Neural progenitor cell (in vitro differentiated cells): Measurements from ENCODE around the gene HP. TPM values are rescaled to one million over a fixed set of nuclear protein-coding genes. Genes with fewer than 3 reads are reported as not detected.

ENCODE experiments used
- DNase-seq: peaks from one replicate; pipeline ENCODE4 v3.0.0-alpha.2; 2016; ENCODE audit warnings: low spot score
- H2AFZ ChIP-seq: fragments of 200-600 bp; sonication (generic); replicated peaks from 2 replicates; pipeline ENCODE4 v1.6.1; 2016; ENCODE audit warnings: antibody characterized with exemption
- H3F3A ChIP-seq: fragments of 200-600 bp; sonication (generic); 2 replicates; pipeline ENCODE4 v1.6.1; 2016; ENCODE audit warnings: antibody characterized with exemption, low read depth
- H3K27ac ChIP-seq: fragments of 200-600 bp; sonication (generic); 2 replicates; pipeline ENCODE4 v1.5.1; 2016; ENCODE audit warnings: mild to moderate bottlenecking
- H3K27me3 ChIP-seq: fragments of 200-600 bp; sonication (generic); 2 replicates; pipeline ENCODE4 v1.6.1; 2016; ENCODE audit warnings: mild to moderate bottlenecking, moderate library complexity
- H3K36me3 ChIP-seq: fragments of 200-600 bp; sonication (generic); 2 replicates; pipeline ENCODE4 v1.5.1; 2016
- H3K4me1 ChIP-seq: fragments of 200-600 bp; sonication (generic); 2 replicates; pipeline ENCODE4 v1.6.1; 2016; ENCODE audit warnings: mixed run types
- H3K4me2 ChIP-seq: fragments of 200-600 bp; sonication (generic); 2 replicates; pipeline ENCODE4 v1.6.1; 2016
- H3K4me3 ChIP-seq: fragments of 200-600 bp; sonication (generic); 2 replicates; pipeline ENCODE4 v1.5.1; 2016
- H3K79me2 ChIP-seq: fragments of 200-600 bp; sonication (generic); 2 replicates; pipeline ENCODE4 v1.6.1; 2016; ENCODE audit warnings: low read depth
- H3K9ac ChIP-seq: fragments of 200-600 bp; sonication (generic); 2 replicates; pipeline ENCODE4 v1.6.1; 2016
- H3K9me3 ChIP-seq: fragments of 200-600 bp; sonication (generic); 2 replicates; pipeline ENCODE4 v1.5.1; 2016; ENCODE audit warnings: low read depth
- H4K20me1 ChIP-seq: fragments of 200-600 bp; sonication (generic); 2 replicates; pipeline ENCODE4 v1.6.1; 2016; ENCODE audit warnings: low read depth
- H3K27ac Mint-ChIP-seq: 3 replicates; pipeline ENCODE4 v1.8.0; 2021; ENCODE audit warnings: mixed read lengths
- H3K27me3 Mint-ChIP-seq: 2 replicates; pipeline ENCODE4 v1.8.0; 2022; ENCODE audit warnings: low read depth, mild to moderate bottlenecking, inconsistent platforms, moderate library complexity, mixed read lengths; ENCODE audit not compliant: insufficient read depth
- H3K36me3 Mint-ChIP-seq: 3 replicates; pipeline ENCODE4 v1.8.0; 2021; ENCODE audit warnings: mixed read lengths
- H3K4me1 Mint-ChIP-seq: 3 replicates; pipeline ENCODE4 v1.8.0; 2021; ENCODE audit warnings: mixed read lengths
- H3K4me3 Mint-ChIP-seq: 3 replicates; pipeline ENCODE4 v1.8.0; 2021; ENCODE audit warnings: mild to moderate bottlenecking, moderate library complexity, mixed read lengths
- H3K9me3 Mint-ChIP-seq: 3 replicates; pipeline ENCODE4 v1.8.0; 2020; ENCODE audit warnings: mixed read lengths
- CTCF ChIP-seq: fragments of 200-600 bp; sonication (generic); IDR thresholded peaks from 2 replicates; pipeline ENCODE4 v1.5.1; 2017; ENCODE audit warnings: antibody characterized with exemption, mild to moderate bottlenecking
- EZH2 ChIP-seq: fragments of 200-600 bp; sonication (generic); IDR thresholded peaks from 2 replicates; pipeline ENCODE4 v1.6.1; 2017; ENCODE audit warnings: antibody characterized with exemption, mild to moderate bottlenecking, moderate library complexity
- EZH2phosphoT487 ChIP-seq: fragments of 200-600 bp; sonication (generic); IDR thresholded peaks from 2 replicates; pipeline ENCODE4 v1.6.1; 2017; ENCODE audit warnings: antibody characterized with exemption
- total RNA-seq: library from RNA; depleted of rRNA; stranded (reverse); fragments of >200 nt; gene quantifications from 2 replicates; pipeline ENCODE4 v1.2.3, GENCODE V29; 2015; ENCODE audit warnings: low replicate concordance

Gene HP
- total RNA-seq, 1 donor from 2014 or later: not detected

- H3K79me2 ChIP-seq: no peaks in the 10 kb centered on the region
- no peaks in the 10 kb centered on the region for H3K9me3 ChIP-seq
- no peak overlapping the region for H3K27ac ChIP-seq
- Mint-ChIP-seq H3K4me3 (no peak overlapping the region), H3K4me1 (no peaks in the 10 kb centered on the region), H3K27me3 (no peaks in the 10 kb centered on the region), H3K9me3 (no peaks in the 10 kb centered on the region), H3K27ac (no peak overlapping the region), H3K36me3 (peaks cover 14% of the 10 kb centered on the region)
- H3K4me1 ChIP-seq: no peaks in the 10 kb centered on the region
- DNase-seq: no peak
- TF ChIP-seq CTCF: no peak
- no peak for TF ChIP-seq EZH2phosphoT487
- TF ChIP-seq EZH2: no peak
- H3K27me3 ChIP-seq: no peaks in the 10 kb centered on the region
- H2AFZ ChIP-seq: no peak overlapping the region
- H3K4me3 ChIP-seq: no peak overlapping the region
- no peak overlapping the region for H3K9ac ChIP-seq
- no peak overlapping the region for H3K4me2 ChIP-seq
- H3F3A ChIP-seq: no peaks in the 10 kb centered on the region
- H3K36me3 ChIP-seq: no peaks in the 10 kb centered on the region
- H4K20me1 ChIP-seq: no peaks in the 10 kb centered on the region
Observed at GRCh38 chr16:72023962-72024361, 30.3 kb upstream of the HP start.

DNA sequence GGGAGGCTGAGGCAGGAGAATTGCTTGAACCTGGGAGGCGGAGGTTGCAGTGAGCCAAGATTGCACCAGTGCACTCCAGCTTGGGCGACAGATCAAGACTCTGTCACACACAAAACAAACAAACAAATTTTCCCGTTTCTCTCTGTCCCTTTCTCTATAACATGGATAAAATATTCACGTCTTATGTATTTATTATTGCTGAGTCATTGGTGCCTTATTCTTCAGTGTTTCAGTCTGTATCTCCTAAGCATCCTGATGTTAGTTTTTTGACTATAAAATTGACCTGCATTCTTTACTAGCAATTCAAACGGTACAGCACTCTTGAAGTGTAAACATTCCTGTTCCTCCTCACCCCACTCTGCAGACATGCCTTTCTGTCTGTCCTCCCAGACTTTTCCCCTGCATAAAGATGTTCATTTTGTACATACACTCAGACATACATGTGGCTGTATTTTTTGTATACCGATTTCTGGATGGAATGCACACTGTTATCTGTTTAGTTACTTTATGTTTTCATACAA is 29.4 kb upstream of the HP start:
- no peak overlapping the region for H3K4me2 ChIP-seq
- H3K79me2 ChIP-seq: no peaks in the 10 kb centered on the region
- no peak overlapping the region for H3K4me3 ChIP-seq
- Mint-ChIP-seq H3K27me3 (no peaks in the 10 kb centered on the region), H3K4me3 (no peak overlapping the region), H3K9me3 (no peaks in the 10 kb centered on the region), H3K36me3 (peaks cover 13% of the 10 kb centered on the region), H3K4me1 (no peaks in the 10 kb centered on the region), H3K27ac (no peak overlapping the region)
- no peaks in the 10 kb centered on the region for H3K9me3 ChIP-seq
- no peak for DNase-seq
- H4K20me1 ChIP-seq: no peaks in the 10 kb centered on the region
- no peak overlapping the region for H2AFZ ChIP-seq
- H3F3A ChIP-seq: no peaks in the 10 kb centered on the region
- H3K9ac ChIP-seq: no peak overlapping the region
- no peak for TF ChIP-seq EZH2
- TF ChIP-seq CTCF: no peak
- TF ChIP-seq EZH2phosphoT487: no peak
- H3K4me1 ChIP-seq: no peaks in the 10 kb centered on the region
- no peaks in the 10 kb centered on the region for H3K36me3 ChIP-seq
- H3K27ac ChIP-seq: no peak overlapping the region
- no peaks in the 10 kb centered on the region for H3K27me3 ChIP-seq

- Histone ChIP-seq H2AFZ (no peak overlapping the region), H3K9ac (no peak overlapping the region), H3K4me2 (no peak overlapping the region), H3F3A (no peaks in the 10 kb centered on the region), H3K36me3 (no peaks in the 10 kb centered on the region), H4K20me1 (no peaks in the 10 kb centered on the region), H3K4me3 (no peak overlapping the region), H3K27me3 (no peaks in the 10 kb centered on the region), H3K79me2 (no peaks in the 10 kb centered on the region), H3K27ac (no peak overlapping the region), H3K4me1 (no peaks in the 10 kb centered on the region), H3K9me3 (no peaks in the 10 kb centered on the region)
- no peak for TF ChIP-seq EZH2phosphoT487
- TF ChIP-seq EZH2: no peak
- no peak for TF ChIP-seq CTCF
- Mint-ChIP-seq H3K27ac (no peak overlapping the region), H3K4me1 (no peaks in the 10 kb centered on the region), H3K36me3 (peaks cover 13% of the 10 kb centered on the region), H3K27me3 (no peaks in the 10 kb centered on the region), H3K9me3 (no peaks in the 10 kb centered on the region), H3K4me3 (no peak overlapping the region)
- no peak for DNase-seq
Observed at GRCh38 chr16:72025404-72026114, 28.7 kb upstream of the HP start.
